Activated CD4-positive, alpha-beta T cell treated with anti-CD3 and anti-CD28 coated beads, Interleukin-2, amount 50 U/mL, for 4 hours (primary cell): ENCODE data around the gene NAA38.
"Not testable (repeated sequence)": the region's sequence is repeated elsewhere in the genome, so short reads cannot be mapped to it uniquely, and the experiment has no call there.

Source experiments
- DNase-seq, 2 experiments: peaks; one replicate each; pipeline ENCODE4 v3.0.0-alpha.2; 2020

The NAA38 gene

GRCh38 chr17:7881276-7882054 is 24.1 kb upstream of the NAA38 start:
- no peak for DNase-seq

- DNase-seq = no peak
Measured at GRCh38 chr17:7880076-7880868, 22.9 kb upstream of the NAA38 start.

GRCh38 chr17:7878234-7878633 is 20.9 kb upstream of the NAA38 start:
- DNase-seq = no peak

- DNase-seq = no peak
Measured at GRCh38 chr17:7875804-7876370, 18.5 kb upstream of the NAA38 start.

- DNase-seq = no peak
Measured at GRCh38 chr17:7873051-7873450, 15.7 kb upstream of the NAA38 start.

GRCh38 chr17:7867881-7868329 is 10.5 kb upstream of the NAA38 start:
- no peak for DNase-seq

- DNase-seq = no peak
Measured at GRCh38 chr17:7864995-7865650, 7.8 kb upstream of the NAA38 start.

- not testable (repeated sequence) for DNase-seq
Measured at GRCh38 chr17:7864384-7864783, 7.0 kb upstream of the NAA38 start.

- DNase-seq = peak in 1 of 2 experiments; percentile 27
Measured at GRCh38 chr17:7862692-7863437, 5.5 kb upstream of the NAA38 start.

GRCh38 chr17:7859028-7859427 is 1.7 kb upstream of the NAA38 start:
- no peak for DNase-seq

GRCh38 chr17:7858522-7858810 is 1.1 kb upstream of the NAA38 start:
- peak; percentile 42 to 46 for DNase-seq

GRCh38 chr17:7857713-7858521 is 558 bp upstream of the NAA38 start, which contains the start of gene CYB5D1:
Gene CYB5D1, plus strand, starts transcription at chr17:7858003. Its CDS starts 132 bp downstream, at chr17:7858135.
- DNase-seq = peak; percentile 85

GRCh38 chr17:7856011-7856810 is 1.1 kb downstream of the NAA38 start:
- DNase-seq = peak; percentile 36 to 49

- DNase-seq = peak; percentile 23 to 34
Measured at GRCh38 chr17:7855660-7856010, 1.7 kb downstream of the NAA38 start.

GRCh38 chr17:7854851-7855659 is 2.3 kb downstream of the NAA38 start, which contains the start of gene TMEM88:
Gene TMEM88, plus strand, starts transcription at chr17:7855066. Its CDS starts 9 bp downstream, at chr17:7855075.
- DNase-seq = peak; percentile 28 to 30

- no peak for DNase-seq
Measured at GRCh38 chr17:7854078-7854777, 3.1 kb downstream of the NAA38 start.

GRCh38 chr17:7853691-7854038 is 3.7 kb downstream of the NAA38 start:
- peak in 1 of 2 experiments; percentile 11 for DNase-seq

- peak in 1 of 2 experiments; percentile 20 for DNase-seq
Measured at GRCh38 chr17:7852919-7853690, 4.3 kb downstream of the NAA38 start.
